Pons (tissue), 1 donor: Measurements from ENCODE around the gene ALX3.
A peak's percentile ranks its signal among the peaks of the same experiment; 100 is the strongest.
"Not testable (repeated sequence)": the region's sequence is repeated elsewhere in the genome, so short reads cannot be mapped to it uniquely, and the experiment has no call there.

Source experiments
- DNase-seq: peaks from one replicate; pipeline ENCODE4 v3.0.0-alpha.2; 2016; ENCODE audit warnings: low spot score

ALX3 gene

DNA sequence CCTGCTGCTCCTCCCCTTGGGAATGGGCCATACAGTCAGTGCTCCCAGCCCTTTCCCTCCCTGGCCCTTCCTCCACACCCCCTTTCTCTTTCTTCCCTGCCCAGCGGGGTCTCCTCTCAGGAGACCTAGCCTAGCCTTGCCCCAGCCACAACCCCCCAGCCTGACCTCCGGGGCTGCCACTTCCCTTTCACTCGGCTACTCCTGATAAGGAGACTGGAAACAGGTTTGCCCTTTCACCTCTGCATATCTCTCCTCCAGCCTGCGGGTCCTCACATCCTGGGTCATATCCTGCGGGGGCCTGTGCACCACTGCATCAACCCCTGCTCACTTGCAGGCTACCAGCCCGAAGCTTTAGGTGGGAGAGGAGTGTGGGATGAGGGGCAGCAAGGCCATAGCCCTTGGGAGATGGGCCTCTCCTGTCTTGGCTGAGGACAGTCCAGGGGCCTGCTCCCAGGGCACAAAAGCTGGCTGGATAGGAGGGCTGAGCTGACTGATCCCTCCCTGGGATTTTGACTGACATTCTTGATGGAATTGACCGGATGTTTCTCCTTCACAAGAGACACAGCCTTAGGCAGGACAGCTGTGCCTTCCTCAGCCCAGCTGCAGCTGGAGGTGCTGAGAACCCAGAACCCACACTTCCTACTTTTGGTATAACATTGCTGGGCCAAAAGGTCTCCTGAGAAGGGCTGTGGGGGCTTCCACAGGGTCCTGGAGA, 19.2 kb upstream of the ALX3 start:
- no peak for DNase-seq

GRCh38 chr1:110088739-110089316, 18.4 kb upstream of the ALX3 start:
- DNase-seq: no peak

GRCh38 chr1:110087812-110088738, 17.6 kb upstream of the ALX3 start:
- DNase-seq: peak; percentile 45

DNA sequence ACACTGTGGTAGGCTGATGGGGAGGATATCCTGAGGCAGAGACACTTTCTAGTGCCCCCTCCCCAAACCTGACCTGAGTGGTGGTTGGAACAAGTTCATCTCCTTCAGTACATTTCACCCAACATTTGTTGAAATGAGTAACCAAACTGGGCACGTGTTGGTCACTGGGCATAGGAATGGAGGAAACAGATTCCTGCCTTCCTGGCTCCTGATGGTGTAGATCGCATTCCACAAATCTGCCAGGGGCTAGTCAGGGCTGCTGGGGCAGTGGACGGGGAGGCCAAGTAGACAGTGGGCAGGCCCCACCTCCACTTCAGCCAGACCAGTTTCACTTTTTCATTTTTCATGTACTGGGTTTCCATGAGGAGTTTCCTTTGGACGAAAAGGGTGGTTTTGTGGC, 16.5 kb upstream of the ALX3 start:
- DNase-seq: no peak

DNA sequence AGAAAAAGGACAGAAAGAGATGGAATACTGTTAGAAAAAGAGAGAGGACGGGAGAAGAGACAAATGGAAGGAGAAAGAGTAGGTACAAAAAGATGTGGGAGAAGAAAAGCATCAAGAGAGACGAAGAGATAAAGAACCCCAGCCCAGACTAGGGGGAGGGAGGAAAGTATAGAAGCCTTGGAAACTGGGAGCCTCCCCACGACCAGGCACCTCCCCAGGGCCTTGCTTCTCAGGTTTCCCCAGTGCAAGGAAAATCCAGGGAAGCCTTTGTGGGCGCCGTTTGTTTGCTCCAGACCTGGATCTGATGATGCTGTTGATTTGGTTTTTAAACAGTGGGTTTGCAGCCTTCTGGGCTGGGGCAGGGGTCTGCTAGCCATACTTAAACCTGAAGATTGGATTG, 15.2 kb upstream of the ALX3 start:
- no peak for DNase-seq

- peak; percentile 31 for DNase-seq
Measured at GRCh38 chr1:110084227-110085078, 14.0 kb upstream of the ALX3 start.

DNA sequence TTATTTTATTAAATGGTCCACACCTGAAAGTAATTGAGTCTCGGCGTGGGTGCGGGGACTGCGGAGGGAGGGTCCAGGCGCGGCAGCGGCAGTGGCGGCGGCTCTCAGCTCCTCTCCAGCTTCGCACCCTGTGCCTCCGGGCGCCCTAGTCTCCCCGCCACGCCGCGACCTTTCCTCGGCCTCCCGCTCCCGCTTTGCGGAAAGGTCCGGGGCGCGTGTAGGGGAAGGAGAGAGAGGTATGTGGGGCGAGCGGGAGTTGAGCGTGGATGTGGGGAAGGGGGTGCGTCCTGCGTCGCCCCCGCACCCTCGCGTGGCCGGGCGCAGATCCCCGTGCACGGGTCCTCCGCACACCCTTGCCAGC, 13.4 kb upstream of the ALX3 start:
- no peak for DNase-seq

DNA sequence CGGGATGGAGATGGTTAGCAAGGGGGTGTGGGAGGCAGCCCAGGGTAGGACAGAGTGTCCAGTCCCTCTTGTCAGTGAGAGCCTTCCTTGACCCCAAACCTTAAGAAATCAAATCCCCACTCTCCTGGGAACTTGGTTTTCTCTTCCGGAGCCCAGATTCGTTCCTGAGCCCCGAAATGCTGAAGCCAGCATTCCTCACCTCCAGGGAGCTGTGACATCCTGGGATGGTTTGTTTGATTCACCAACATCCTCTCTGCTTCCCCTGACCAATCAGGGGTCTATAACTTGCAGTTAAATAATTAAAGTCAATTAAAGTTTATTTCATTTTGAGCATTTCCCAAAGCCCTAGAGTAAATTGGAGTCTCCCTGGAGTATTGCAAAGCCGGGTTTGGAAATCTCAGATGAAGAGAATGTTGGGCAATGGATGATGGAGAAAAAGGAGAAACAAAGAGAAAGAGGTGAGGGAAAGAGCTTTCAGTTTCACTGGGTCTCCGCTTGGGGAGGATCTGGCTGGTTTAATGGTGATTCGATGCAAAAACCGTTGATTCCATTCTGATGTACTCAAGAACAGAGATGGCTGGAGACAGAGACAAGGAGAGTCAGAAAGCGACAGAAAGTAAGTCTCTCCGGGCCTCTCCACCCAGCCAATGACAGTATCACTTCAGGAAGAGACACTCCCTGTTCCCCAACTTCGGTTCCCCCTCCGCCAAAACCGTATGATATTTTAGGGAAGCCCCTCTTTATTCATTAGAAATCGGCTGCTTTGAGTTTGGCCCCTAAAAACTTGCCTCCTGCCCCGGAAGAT, 12.8 kb upstream of the ALX3 start:
- DNase-seq: no peak

DNA sequence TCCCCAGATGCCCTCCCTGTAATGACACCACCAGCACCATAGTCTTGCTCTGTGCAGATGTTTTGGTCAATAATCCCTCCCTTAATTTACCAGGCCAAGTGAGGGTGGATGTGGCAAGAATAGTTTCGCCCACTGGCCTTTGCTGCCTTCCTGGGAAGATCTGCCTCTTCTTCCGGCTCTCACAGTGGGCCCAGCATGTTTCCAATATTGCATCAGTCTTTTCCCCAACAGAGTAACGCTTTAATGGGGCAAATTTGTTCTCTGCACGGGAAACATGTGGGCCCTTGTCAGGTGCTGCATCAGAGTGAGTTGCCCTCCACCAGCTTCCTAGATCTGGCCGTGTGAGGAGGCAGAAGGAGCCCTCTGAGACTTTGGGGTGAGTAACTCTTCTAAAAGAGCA, 12.0 kb upstream of the ALX3 start:
- DNase-seq: no peak

DNA sequence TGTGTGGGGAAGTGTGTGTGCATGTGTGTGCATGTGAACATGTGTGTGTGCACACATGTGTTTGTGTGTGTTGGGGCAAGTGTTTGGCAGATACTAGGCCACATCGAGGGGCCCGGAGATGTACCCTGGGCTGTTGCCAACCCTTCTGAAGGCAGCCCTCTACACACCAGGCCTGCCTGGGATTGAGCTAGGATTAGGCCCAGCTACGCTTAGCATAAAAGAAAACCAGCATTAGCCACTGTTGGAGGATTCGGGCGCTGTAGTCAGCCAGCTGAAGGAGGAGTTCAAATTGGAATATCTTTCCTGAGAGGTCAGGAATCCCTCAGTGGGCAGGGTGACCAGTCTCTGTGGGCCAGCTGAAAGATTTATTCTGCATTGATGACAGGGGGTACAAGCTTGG, 10.6 kb upstream of the ALX3 start:
- DNase-seq: no peak

GRCh38 chr1:110079995-110080394, 9.5 kb upstream of the ALX3 start:
- DNase-seq: not testable (repeated sequence)

GRCh38 chr1:110076789-110077500, 6.5 kb upstream of the ALX3 start:
- DNase-seq: no peak

GRCh38 chr1:110074166-110074565, 3.7 kb upstream of the ALX3 start:
- no peak for DNase-seq

- DNase-seq: no peak
Measured at GRCh38 chr1:110070282-110070669, 196 bp downstream of the ALX3 start.

- no peak for DNase-seq
Measured at GRCh38 chr1:110069404-110070281, 829 bp downstream of the ALX3 start.

DNA sequence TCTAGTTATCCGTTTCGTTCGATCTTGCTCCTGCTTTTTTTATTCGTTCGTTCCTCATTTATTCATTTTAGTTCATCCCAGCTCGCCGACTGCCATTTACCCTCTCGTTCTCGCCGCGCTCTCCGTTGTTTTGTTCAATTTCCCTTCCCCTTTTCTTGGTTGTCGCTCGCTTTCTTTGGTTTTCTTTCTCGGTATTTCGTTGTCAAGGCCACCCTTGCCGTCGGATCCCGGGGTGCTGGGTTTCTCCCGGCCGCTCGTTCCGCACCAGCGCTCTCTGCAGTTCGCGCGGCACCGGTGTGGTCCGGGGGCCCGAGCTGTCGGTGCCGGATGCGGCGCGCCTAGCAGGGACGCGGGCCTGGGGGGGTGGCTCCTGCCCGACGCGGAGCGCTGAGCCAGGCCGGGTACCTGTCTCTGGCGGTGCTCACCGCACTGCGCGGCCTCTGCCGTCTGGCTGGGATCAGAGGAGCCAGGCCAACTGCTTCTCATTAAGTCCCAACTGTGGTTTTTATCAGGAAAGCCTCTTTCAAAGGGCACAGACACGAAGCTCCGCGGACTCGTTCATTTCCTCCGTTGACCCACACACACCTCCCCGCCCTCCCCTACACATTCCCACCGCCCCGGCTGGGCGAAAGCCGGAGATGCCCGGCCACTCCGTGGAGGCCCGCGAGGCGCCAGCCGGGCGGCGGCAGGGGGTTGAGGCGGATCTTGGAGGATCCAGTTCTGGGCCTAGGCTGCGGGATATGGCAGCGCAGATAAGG, 1.6 kb downstream of the ALX3 start:
- DNase-seq: no peak

- DNase-seq: no peak
Measured at GRCh38 chr1:110067893-110068645, 2.4 kb downstream of the ALX3 start.

GRCh38 chr1:110067479-110067892, 3.0 kb downstream of the ALX3 start:
- no peak for DNase-seq
